ENCODE data around the gene RAB9B.
A peak's percentile ranks its signal among the peaks of the same experiment; 100 is the strongest.

Gene RAB9B

DNA sequence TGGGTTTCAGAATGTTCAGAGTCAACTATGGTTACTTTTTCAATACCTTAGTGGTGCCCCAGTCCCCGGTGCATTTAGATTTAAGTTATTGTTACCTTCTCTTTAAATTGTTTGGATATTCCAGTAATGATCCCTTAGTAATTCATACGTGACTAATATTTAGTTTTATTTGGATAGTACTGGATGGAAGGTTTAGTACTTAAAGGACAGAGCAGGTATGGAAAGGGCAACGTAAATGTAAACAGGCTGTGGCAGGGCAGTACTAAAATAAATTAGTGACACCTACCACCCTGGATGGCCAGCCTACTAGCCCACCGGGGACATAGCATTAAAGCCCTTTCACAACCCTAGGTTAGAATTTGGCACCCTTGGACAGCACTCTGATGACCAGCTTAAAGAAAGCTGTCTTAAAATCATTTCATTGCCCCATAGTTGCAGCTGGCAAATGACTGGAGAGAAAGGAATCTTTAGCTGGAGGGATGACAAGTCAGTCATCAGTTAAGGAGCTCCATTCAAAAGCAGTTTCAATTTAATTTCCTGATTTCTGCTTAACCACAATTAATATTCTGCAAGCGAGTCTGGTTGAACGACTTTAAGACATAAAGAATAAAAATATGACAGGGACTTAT, 39.0 kb downstream of the RAB9B start:
- peaks cover 0 to 4% (median 0%) of the 10 kb centered on the region in 4 experiments for H3K4me1 ChIP-seq (ENCODE audit: control extremely low read depth in 1 of 4, control insufficient read depth in 4 of 4, insufficient read depth in 4 of 4, low read length in 3 of 4)
- POLR2A ChIA-PET, result no interaction called here
- 98% methylated on average over 4 of the region's 6 CpGs for WGBS (ENCODE audit: insufficient coverage)
- no peak for DNase-seq
- no peaks in the 10 kb centered on the region for H3K9me3 ChIP-seq (ENCODE audit: control extremely low read depth in 1 of 5, control insufficient read depth in 4 of 5, insufficient read depth in 2 of 5, low read depth in 1 of 5, low read length in 4 of 5)
- H3K36me3 ChIP-seq (ENCODE audit: control insufficient read depth in 4 of 4, insufficient read depth in 4 of 4, low read length in 3 of 4), result no peaks in the 10 kb centered on the region
- no peak overlapping the region for H3K4me3 ChIP-seq (ENCODE audit: control insufficient read depth in 1 of 7, extremely low read depth in 1 of 7, insufficient read depth in 4 of 7, low read depth in 2 of 7, low read length in 6 of 7)
- no peak overlapping the region for H3K27ac ChIP-seq (ENCODE audit: insufficient read depth in 1 of 2, low read depth in 1 of 2, low read length in 2 of 2, poor library complexity in 1 of 2, severe bottlenecking in 2 of 2)
- CTCF ChIA-PET, result no interaction called here
- peaks cover 0 to 2% (median 0%) of the 10 kb centered on the region in 5 experiments for H3K27me3 ChIP-seq (replicated peaks in 2 of 5; ENCODE audit: control insufficient read depth in 4 of 5, insufficient read depth in 5 of 5, low read length in 4 of 5)

- Histone ChIP-seq H3K36me3 (ENCODE audit: control insufficient read depth in 4 of 4, insufficient read depth in 4 of 4, low read length in 3 of 4) (no peaks in the 10 kb centered on the region), H3K4me1 (ENCODE audit: control extremely low read depth in 1 of 4, control insufficient read depth in 4 of 4, insufficient read depth in 4 of 4, low read length in 3 of 4) (peaks cover 0 to 4% (median 0%) of the 10 kb centered on the region in 4 experiments), H3K27me3 (replicated peaks in 2 of 5; ENCODE audit: control insufficient read depth in 4 of 5, insufficient read depth in 5 of 5, low read length in 4 of 5) (peaks cover 0 to 5% (median 0%) of the 10 kb centered on the region in 5 experiments), H3K27ac (ENCODE audit: insufficient read depth in 1 of 2, low read depth in 1 of 2, low read length in 2 of 2, poor library complexity in 1 of 2, severe bottlenecking in 2 of 2) (no peak overlapping the region), H3K9me3 (ENCODE audit: control extremely low read depth in 1 of 5, control insufficient read depth in 4 of 5, insufficient read depth in 2 of 5, low read depth in 1 of 5, low read length in 4 of 5) (no peaks in the 10 kb centered on the region), H3K4me3 (ENCODE audit: control insufficient read depth in 1 of 7, extremely low read depth in 1 of 7, insufficient read depth in 4 of 7, low read depth in 2 of 7, low read length in 6 of 7) (no peak overlapping the region)
- WGBS (ENCODE audit: insufficient coverage), result no CpG with 5 or more reads among the region's 2 CpGs
- CTCF ChIA-PET, result no interaction called here
- no peak for DNase-seq
- POLR2A ChIA-PET, result no interaction called here
These were observed 40.1 kb downstream of the RAB9B start for GRCh38 chrX:103791826-103792485.

GRCh38 chrX:103791228-103791627, 40.8 kb downstream of the RAB9B start:
- no CpG with 5 or more reads among the region's 4 CpGs for WGBS (ENCODE audit: insufficient coverage)
- CTCF ChIA-PET, result no interaction called here
- POLR2A ChIA-PET, result no interaction called here
- H3K36me3 ChIP-seq (ENCODE audit: control insufficient read depth in 4 of 4, insufficient read depth in 4 of 4, low read length in 3 of 4), result no peaks in the 10 kb centered on the region
- no peak for DNase-seq
- H3K4me3 ChIP-seq (ENCODE audit: control insufficient read depth in 1 of 7, extremely low read depth in 1 of 7, insufficient read depth in 4 of 7, low read depth in 2 of 7, low read length in 6 of 7), result no peak overlapping the region
- H3K27ac ChIP-seq (ENCODE audit: insufficient read depth in 1 of 2, low read depth in 1 of 2, low read length in 2 of 2, poor library complexity in 1 of 2, severe bottlenecking in 2 of 2), result no peak overlapping the region
- peaks cover 0 to 4% (median 0%) of the 10 kb centered on the region in 4 experiments for H3K4me1 ChIP-seq (ENCODE audit: control extremely low read depth in 1 of 4, control insufficient read depth in 4 of 4, insufficient read depth in 4 of 4, low read length in 3 of 4)
- H3K27me3 ChIP-seq (replicated peaks in 2 of 5; ENCODE audit: control insufficient read depth in 4 of 5, insufficient read depth in 5 of 5, low read length in 4 of 5), result peaks cover 0 to 5% (median 0%) of the 10 kb centered on the region in 5 experiments
- no peaks in the 10 kb centered on the region for H3K9me3 ChIP-seq (ENCODE audit: control extremely low read depth in 1 of 5, control insufficient read depth in 4 of 5, insufficient read depth in 2 of 5, low read depth in 1 of 5, low read length in 4 of 5)

DNA sequence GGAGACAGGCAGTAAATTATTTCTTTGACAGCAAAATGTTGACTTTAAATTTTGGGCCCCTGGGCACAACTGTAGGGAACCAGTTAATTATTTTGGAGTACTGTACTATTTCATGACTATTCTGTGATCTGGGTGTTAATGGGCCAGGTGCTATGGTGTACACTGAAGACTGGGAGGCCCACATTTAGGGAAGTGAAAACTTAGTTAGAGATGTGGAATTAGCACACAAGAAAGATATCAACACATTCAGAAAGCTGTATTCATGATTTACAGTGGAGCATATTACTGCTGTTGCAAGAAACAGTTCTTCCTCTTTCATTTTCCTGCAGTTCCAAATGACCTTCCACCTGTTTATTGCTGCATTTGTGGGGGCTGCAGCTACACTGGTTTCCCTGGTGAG, 43.1 kb downstream of the RAB9B start:
- Histone ChIP-seq H3K36me3 (ENCODE audit: control insufficient read depth in 4 of 4, insufficient read depth in 4 of 4, low read length in 3 of 4) (no peaks in the 10 kb centered on the region), H3K4me3 (ENCODE audit: control insufficient read depth in 1 of 7, extremely low read depth in 1 of 7, insufficient read depth in 4 of 7, low read depth in 2 of 7, low read length in 6 of 7) (no peak overlapping the region), H3K4me1 (ENCODE audit: control extremely low read depth in 1 of 4, control insufficient read depth in 4 of 4, insufficient read depth in 4 of 4, low read length in 3 of 4) (peaks cover 0 to 4% (median 0%) of the 10 kb centered on the region in 4 experiments), H3K9me3 (ENCODE audit: control extremely low read depth in 1 of 5, control insufficient read depth in 4 of 5, insufficient read depth in 2 of 5, low read depth in 1 of 5, low read length in 4 of 5) (no peaks in the 10 kb centered on the region), H3K27me3 (replicated peaks in 2 of 5; ENCODE audit: control insufficient read depth in 4 of 5, insufficient read depth in 5 of 5, low read length in 4 of 5) (peaks cover 0 to 5% (median 0%) of the 10 kb centered on the region in 5 experiments), H3K27ac (ENCODE audit: insufficient read depth in 1 of 2, low read depth in 1 of 2, low read length in 2 of 2, poor library complexity in 1 of 2, severe bottlenecking in 2 of 2) (no peak overlapping the region)
- peak in 2 of 3 donors; percentile 4 to 10 for DNase-seq
- CTCF ChIA-PET, result no interaction called here
- POLR2A ChIA-PET, result no interaction called here

GRCh38 chrX:103783971-103784370, 48.1 kb downstream of the RAB9B start:
- peaks cover 0 to 2% (median 0%) of the 10 kb centered on the region in 4 experiments for H3K4me1 ChIP-seq (ENCODE audit: control extremely low read depth in 1 of 4, control insufficient read depth in 4 of 4, insufficient read depth in 4 of 4, low read length in 3 of 4)
- CTCF ChIA-PET, result no interaction called here
- WGBS (ENCODE audit: insufficient coverage), result 100% methylated on average over 1 of the region's 2 CpGs

DNA sequence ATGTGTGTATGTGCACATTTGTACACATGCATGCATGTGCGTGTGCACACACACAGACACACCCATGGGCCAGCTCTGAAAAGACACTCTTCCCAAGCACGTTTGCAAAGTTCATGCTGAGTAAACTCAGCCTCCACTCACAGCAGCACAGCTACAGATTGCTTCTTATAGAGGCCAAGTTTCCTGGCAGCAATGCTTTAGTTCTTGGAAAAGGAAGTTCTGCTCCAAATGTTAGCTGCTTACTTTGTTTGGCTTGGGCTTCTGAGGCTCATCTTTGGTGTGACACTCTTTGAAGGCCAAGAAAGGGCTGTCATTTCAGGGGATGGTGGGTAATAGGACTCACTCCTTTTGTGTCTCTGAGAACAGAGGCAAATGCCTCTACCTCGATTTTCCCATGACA, 48.9 kb downstream of the RAB9B start:
- Histone ChIP-seq H3K4me1 (ENCODE audit: control extremely low read depth in 1 of 4, control insufficient read depth in 4 of 4, insufficient read depth in 4 of 4, low read length in 3 of 4) (peaks cover 0 to 2% (median 0%) of the 10 kb centered on the region in 4 experiments), H3K27me3 (replicated peaks in 2 of 5; ENCODE audit: control insufficient read depth in 4 of 5, insufficient read depth in 5 of 5, low read length in 4 of 5) (peaks cover 0 to 7% (median 0%) of the 10 kb centered on the region in 5 experiments)
- 44% methylated on average over 2 of the region's 3 CpGs for WGBS (ENCODE audit: insufficient coverage)

More at GRCh38 chrX:103783971-103784370, 48.1 kb downstream of the RAB9B start:
- POLR2A ChIA-PET, result no interaction called here
- Histone ChIP-seq H3K27ac (ENCODE audit: insufficient read depth in 1 of 2, low read depth in 1 of 2, low read length in 2 of 2, poor library complexity in 1 of 2, severe bottlenecking in 2 of 2) (no peak overlapping the region), H3K36me3 (ENCODE audit: control insufficient read depth in 4 of 4, insufficient read depth in 4 of 4, low read length in 3 of 4) (no peaks in the 10 kb centered on the region), H3K9me3 (ENCODE audit: control extremely low read depth in 1 of 5, control insufficient read depth in 4 of 5, insufficient read depth in 2 of 5, low read depth in 1 of 5, low read length in 4 of 5) (no peaks in the 10 kb centered on the region), H3K4me3 (ENCODE audit: control insufficient read depth in 1 of 7, extremely low read depth in 1 of 7, insufficient read depth in 4 of 7, low read depth in 2 of 7, low read length in 6 of 7) (no peak overlapping the region), H3K27me3 (replicated peaks in 2 of 5; ENCODE audit: control insufficient read depth in 4 of 5, insufficient read depth in 5 of 5, low read length in 4 of 5) (peaks cover 0 to 7% (median 0%) of the 10 kb centered on the region in 5 experiments)
- no peak for DNase-seq

DNA sequence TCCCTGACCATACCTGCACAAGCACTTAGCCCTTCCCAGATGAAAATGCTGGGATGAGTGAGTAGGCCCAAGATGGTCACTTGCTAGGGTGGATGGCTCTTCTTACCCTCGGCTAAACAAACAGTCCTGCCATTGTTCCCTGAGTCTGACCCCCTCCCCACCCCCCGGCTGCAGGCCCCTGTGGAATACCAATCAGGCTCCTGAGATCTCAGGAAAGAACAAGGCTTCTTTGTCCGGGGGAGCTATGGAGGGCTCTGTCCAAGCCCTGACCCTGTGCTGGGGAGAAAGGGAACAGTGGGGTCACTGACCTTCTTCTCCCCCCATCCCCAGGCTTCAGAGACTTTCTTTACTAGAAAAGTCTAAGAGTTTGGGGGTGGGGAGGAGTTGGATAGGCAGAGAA, 49.4 kb downstream of the RAB9B start:
- Histone ChIP-seq H3K4me1 (ENCODE audit: control extremely low read depth in 1 of 4, control insufficient read depth in 4 of 4, insufficient read depth in 4 of 4, low read length in 3 of 4) (peaks cover 0 to 2% (median 0%) of the 10 kb centered on the region in 4 experiments), H3K27me3 (replicated peaks in 2 of 5; ENCODE audit: control insufficient read depth in 4 of 5, insufficient read depth in 5 of 5, low read length in 4 of 5) (peaks cover 0 to 4% (median 0%) of the 10 kb centered on the region in 5 experiments), H3K4me3 (ENCODE audit: control insufficient read depth in 1 of 7, extremely low read depth in 1 of 7, insufficient read depth in 4 of 7, low read depth in 2 of 7, low read length in 6 of 7) (no peak overlapping the region), H3K36me3 (ENCODE audit: control insufficient read depth in 4 of 4, insufficient read depth in 4 of 4, low read length in 3 of 4) (no peaks in the 10 kb centered on the region), H3K9me3 (ENCODE audit: control extremely low read depth in 1 of 5, control insufficient read depth in 4 of 5, insufficient read depth in 2 of 5, low read depth in 1 of 5, low read length in 4 of 5) (no peaks in the 10 kb centered on the region), H3K27ac (ENCODE audit: insufficient read depth in 1 of 2, low read depth in 1 of 2, low read length in 2 of 2, poor library complexity in 1 of 2, severe bottlenecking in 2 of 2) (no peak overlapping the region)
- CTCF ChIA-PET, result no interaction called here
- no CpG with 5 or more reads among the region's 3 CpGs for WGBS (ENCODE audit: insufficient coverage)
- POLR2A ChIA-PET, result no interaction called here
- DNase-seq, result no peak

More for the DNA sequence above, 48.9 kb downstream of the RAB9B start:
- ChIA-PET CTCF (no interaction called here), POLR2A (no interaction called here)
- Histone ChIP-seq H3K27ac (ENCODE audit: insufficient read depth in 1 of 2, low read depth in 1 of 2, low read length in 2 of 2, poor library complexity in 1 of 2, severe bottlenecking in 2 of 2) (no peak overlapping the region), H3K36me3 (ENCODE audit: control insufficient read depth in 4 of 4, insufficient read depth in 4 of 4, low read length in 3 of 4) (no peaks in the 10 kb centered on the region), H3K4me3 (ENCODE audit: control insufficient read depth in 1 of 7, extremely low read depth in 1 of 7, insufficient read depth in 4 of 7, low read depth in 2 of 7, low read length in 6 of 7) (no peak overlapping the region), H3K9me3 (ENCODE audit: control extremely low read depth in 1 of 5, control insufficient read depth in 4 of 5, insufficient read depth in 2 of 5, low read depth in 1 of 5, low read length in 4 of 5) (no peaks in the 10 kb centered on the region)
- no peak for DNase-seq

Measured in common myeloid progenitor, CD34-positive (primary cell).